H9 (cell line): ENCODE results near the gene HSDL2. TPM values are rescaled to one million over a fixed set of nuclear protein-coding genes. Genes with fewer than 3 reads are reported as not detected.

Experiments
- DNase-seq: peaks from one replicate; pipeline ENCODE4 v3.0.0-alpha.2; 2017
- H2AFZ ChIP-seq: one replicate; pipeline ENCODE4 v1.6.1; 2013; ENCODE audit warnings: mild to moderate bottlenecking, low read length, control low read depth, moderate library complexity
- H2AK5ac ChIP-seq: 2 replicates; pipeline ENCODE4 v1.6.1; 2013; ENCODE audit warnings: low read length, control low read depth, mixed read lengths; ENCODE audit not compliant: insufficient read length
- H2BK120ac ChIP-seq: one replicate; pipeline ENCODE4 v1.6.1; 2013; ENCODE audit warnings: low read depth, mild to moderate bottlenecking, low read length, control low read depth, inconsistent platforms; ENCODE audit not compliant: poor library complexity, severe bottlenecking
- H2BK12ac ChIP-seq: 2 replicates; pipeline ENCODE4 v1.6.1; 2013; ENCODE audit warnings: low read length, control low read depth, mixed read lengths, low read depth; ENCODE audit not compliant: insufficient read length
- H2BK15ac ChIP-seq: 2 replicates; pipeline ENCODE4 v1.6.1; 2013; ENCODE audit warnings: low read depth, low read length, control low read depth
- H2BK20ac ChIP-seq: one replicate; pipeline ENCODE4 v1.6.1; 2013; ENCODE audit warnings: low read depth, mild to moderate bottlenecking, low read length, control low read depth, inconsistent platforms; ENCODE audit not compliant: poor library complexity, severe bottlenecking
- H2BK5ac ChIP-seq: 2 replicates; pipeline ENCODE4 v1.6.1; 2013; ENCODE audit warnings: low read length, control low read depth, mixed read lengths; ENCODE audit not compliant: insufficient read length
- H3K14ac ChIP-seq: 2 replicates; pipeline ENCODE4 v1.6.1; 2013; ENCODE audit warnings: low read length, control low read depth; ENCODE audit not compliant: insufficient read depth
- H3K18ac ChIP-seq: 2 replicates; pipeline ENCODE4 v1.6.1; 2013; ENCODE audit warnings: low read depth, mild to moderate bottlenecking, mixed read lengths, low read length, control low read depth; ENCODE audit not compliant: insufficient read length
- H3K23ac ChIP-seq: 2 replicates; pipeline ENCODE4 v1.6.1; 2013; ENCODE audit warnings: low read length, control low read depth, mixed read lengths, low read depth; ENCODE audit not compliant: insufficient read length
- H3K23me2 ChIP-seq: 2 replicates; pipeline ENCODE4 v1.6.1; 2013; ENCODE audit warnings: low read depth, mild to moderate bottlenecking, mixed read lengths, low read length, control low read depth; ENCODE audit not compliant: insufficient read length, poor library complexity, severe bottlenecking
- H3K27ac ChIP-seq: 2 replicates; pipeline ENCODE4 v1.5.1; 2013; ENCODE audit warnings: low read length, control low read depth, mixed read lengths, low read depth; ENCODE audit not compliant: insufficient read length
- H3K27me3 ChIP-seq: 2 replicates; pipeline ENCODE4 v1.6.1; 2013; ENCODE audit warnings: low read length, control low read depth, inconsistent platforms; ENCODE audit not compliant: insufficient read depth
- H3K4ac ChIP-seq: 2 replicates; pipeline ENCODE4 v1.6.1; 2013; ENCODE audit warnings: low read depth, mild to moderate bottlenecking, control low read depth, inconsistent platforms, low read length, moderate library complexity
- H3K4me1 ChIP-seq: 2 replicates; pipeline ENCODE4 v1.6.1; 2013; ENCODE audit warnings: low read length, control low read depth, inconsistent platforms; ENCODE audit not compliant: insufficient read depth
- H3K4me2 ChIP-seq: 2 replicates; pipeline ENCODE4 v1.6.1; 2013; ENCODE audit warnings: low read length, control low read depth, mixed read lengths; ENCODE audit not compliant: insufficient read length, insufficient read depth
- H3K56ac ChIP-seq: 2 replicates; pipeline ENCODE4 v1.6.1; 2013; ENCODE audit warnings: low read depth, mild to moderate bottlenecking, mixed read lengths, low read length, control low read depth; ENCODE audit not compliant: insufficient read length
- H3K79me1 ChIP-seq: 2 replicates; pipeline ENCODE4 v1.6.1; 2013; ENCODE audit warnings: low read depth, mild to moderate bottlenecking, moderate library complexity, low read length, control low read depth, inconsistent platforms; ENCODE audit not compliant: insufficient read depth, poor library complexity, severe bottlenecking
- H3K79me2 ChIP-seq: 2 replicates; pipeline ENCODE4 v1.6.1; 2013; ENCODE audit warnings: low read length, control low read depth, inconsistent platforms; ENCODE audit not compliant: insufficient read depth
- H3K9ac ChIP-seq: 2 replicates; pipeline ENCODE4 v1.6.1; 2013; ENCODE audit warnings: low read length, control low read depth, mixed read lengths; ENCODE audit not compliant: insufficient read length; ENCODE audit errors: extremely low read depth
- H3K9me3 ChIP-seq: one replicate; pipeline ENCODE4 v1.6.1; 2013; ENCODE audit warnings: low read depth, low read length, inconsistent platforms; ENCODE audit not compliant: control insufficient read depth
- H3T11ph ChIP-seq: one replicate; pipeline ENCODE4 v1.6.1; 2013; ENCODE audit warnings: mild to moderate bottlenecking, low read length, control low read depth, inconsistent platforms
- H4K20me1 ChIP-seq: one replicate; pipeline ENCODE4 v1.6.1; 2013; ENCODE audit not compliant: control insufficient read depth, insufficient read length, insufficient read depth
- H4K5ac ChIP-seq: 2 replicates; pipeline ENCODE4 v1.6.1; 2013; ENCODE audit warnings: low read depth, mild to moderate bottlenecking, mixed read lengths, low read length, control low read depth; ENCODE audit not compliant: insufficient read length
- H4K8ac ChIP-seq: replicated peaks from 2 replicates; pipeline ENCODE4 v1.6.1; 2013; ENCODE audit warnings: low read length, control low read depth, mixed read lengths, low read depth; ENCODE audit not compliant: insufficient read length
- H4K91ac ChIP-seq: 2 replicates; pipeline ENCODE4 v1.6.1; 2013; ENCODE audit warnings: low read depth, mild to moderate bottlenecking, moderate library complexity, mixed read lengths, low read length, control low read depth; ENCODE audit not compliant: insufficient read length
- H3K27ac Mint-ChIP-seq, 3 experiments: 2 replicates in 2 of 3; 3 replicates in 1 of 3; pipeline ENCODE4 v1.8.0; 2020 to 2021; ENCODE audit warnings: mixed read lengths in 3 of 3, mild to moderate bottlenecking in 1 of 3, moderate library complexity in 1 of 3
- H3K27me3 Mint-ChIP-seq: 2 replicates; pipeline ENCODE4 v1.8.0; 2021; ENCODE audit warnings: low read depth, mild to moderate bottlenecking, moderate library complexity, mixed read lengths
- H3K36me3 Mint-ChIP-seq, 3 experiments: 2 replicates in 2 of 3; 3 replicates in 1 of 3; pipeline ENCODE4 v1.8.0; 2020 to 2021; ENCODE audit warnings: low read depth in 3 of 3, mixed read lengths in 3 of 3; ENCODE audit not compliant: insufficient read depth in 1 of 3
- H3K4me1 Mint-ChIP-seq, 2 experiments: 2 replicates each; pipeline ENCODE4 v1.8.0; 2020; ENCODE audit warnings: mixed read lengths in 2 of 2
- H3K4me3 Mint-ChIP-seq, 2 experiments: 2 replicates in 1 of 2; 3 replicates in 1 of 2; pipeline ENCODE4 v1.8.0; 2020 to 2021; ENCODE audit warnings: mild to moderate bottlenecking in 2 of 2, mixed read lengths in 2 of 2, moderate library complexity in 1 of 2
- H3K9me3 Mint-ChIP-seq, 2 experiments: 2 replicates in 1 of 2; 3 replicates in 1 of 2; pipeline ENCODE4 v1.8.0; 2020; ENCODE audit warnings: mild to moderate bottlenecking in 2 of 2, mixed read lengths in 2 of 2, moderate library complexity in 1 of 2
- WGBS: extraction: QIAGEN DNeasy Blood & Tissue Kit; methylation state at CpG from one replicate; pipeline ENCODE4 v1.1.7; 2013; ENCODE audit warnings: missing lambda C conversion rate, low lambda C conversion rate, mixed read lengths; ENCODE audit not compliant: insufficient read length; ENCODE audit errors: extremely low coverage; 5-methylcytosine and 5-hydroxymethylcytosine counted together
- total RNA-seq: library from RNA; stranded (reverse); gene quantifications from 2 replicates; pipeline ENCODE4 v1.2.1, GENCODE V29; 2021
- TF ChIP-seq, protein P1 (sequence below): fragments of 200-600 bp; sonication (generic); conservative IDR thresholded peaks from 3 replicates; pipeline ENCODE4 v1.8.0; 2021; ENCODE audit warnings: antibody characterized with exemption, mild to moderate bottlenecking

The HSDL2 gene
- total RNA-seq, 1 experiment from 2014 or later, result 16.6 TPM

DNA sequence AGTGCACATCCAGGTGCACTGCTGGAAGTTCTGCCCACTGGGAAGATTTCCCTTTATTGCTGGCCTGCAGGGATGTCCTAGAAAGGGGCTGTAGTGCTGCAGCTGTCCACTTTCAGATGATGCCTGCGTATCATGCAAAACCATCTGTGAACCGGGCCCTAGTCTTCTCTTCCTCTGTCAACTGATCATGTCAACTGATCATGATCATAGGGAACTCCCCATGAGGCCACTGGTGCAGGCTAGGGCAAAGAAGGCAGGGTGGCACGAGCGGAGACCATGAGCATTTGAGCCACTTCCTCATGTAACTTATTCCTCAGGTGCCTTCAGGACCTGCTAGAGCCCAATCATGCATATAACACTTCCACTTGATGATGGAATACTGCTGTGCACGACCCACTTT lies 4.5 kb upstream of the HSDL2 start:
- DNase-seq, result no peak
- no peak overlapping the region for H2BK12ac ChIP-seq
- H3K9me3 Mint-ChIP-seq, result peaks cover 0 to 5% of the 10 kb centered on the region in 2 experiments; a peak in 2 of 5 replicates

More for the DNA sequence above, 4.5 kb upstream of the HSDL2 start:
- H2BK15ac ChIP-seq, result no peak overlapping the region
- no peak overlapping the region for H2BK20ac ChIP-seq
- H4K5ac ChIP-seq, result no peak overlapping the region
- H4K91ac ChIP-seq, result no peak overlapping the region
- no peak overlapping the region for H3K9ac ChIP-seq
- no peak overlapping the region for H3K27ac ChIP-seq
- no peak overlapping the region for H4K8ac ChIP-seq
- no peak overlapping the region for H3K56ac ChIP-seq
- H4K20me1 ChIP-seq, result no peaks in the 10 kb centered on the region
- no peaks in the 10 kb centered on the region for H3K79me2 ChIP-seq
- no peak overlapping the region for H2AK5ac ChIP-seq
- no peak overlapping the region for H3K4me2 ChIP-seq
- H3K9me3 ChIP-seq, result no peaks in the 10 kb centered on the region
- no peaks in the 10 kb centered on the region for H3K27me3 ChIP-seq
- H2AFZ ChIP-seq, result no peak overlapping the region
- no peak overlapping the region for H3K23ac ChIP-seq
- no peak overlapping the region for H3K4me3 Mint-ChIP-seq
- no peak overlapping the region for H3K4ac ChIP-seq
- no peak overlapping the region for H3K27ac Mint-ChIP-seq
- WGBS, result no CpG with 5 or more reads among the region's 5 CpGs
- H2BK120ac ChIP-seq, result no peak overlapping the region
- no peak overlapping the region for H3K14ac ChIP-seq
- peaks cover 0 to 8% (median 4%) of the 10 kb centered on the region in 3 experiments; a peak in 4 of 7 replicates for H3K36me3 Mint-ChIP-seq
- H3K79me1 ChIP-seq, result no peaks in the 10 kb centered on the region
- H3K4me1 Mint-ChIP-seq, result peaks cover 17 to 19% of the 10 kb centered on the region in 2 experiments
- no peaks in the 10 kb centered on the region; the same call in 1 of the 2 replicates for H3K4me1 ChIP-seq
- no peak overlapping the region for H3K18ac ChIP-seq
- H3T11ph ChIP-seq, result no peak overlapping the region
- no peaks in the 10 kb centered on the region for H3K27me3 Mint-ChIP-seq
- peaks cover 9% of the 10 kb centered on the region for H3K23me2 ChIP-seq
- no peak overlapping the region for H2BK5ac ChIP-seq
- TF ChIP-seq, protein P1, sequence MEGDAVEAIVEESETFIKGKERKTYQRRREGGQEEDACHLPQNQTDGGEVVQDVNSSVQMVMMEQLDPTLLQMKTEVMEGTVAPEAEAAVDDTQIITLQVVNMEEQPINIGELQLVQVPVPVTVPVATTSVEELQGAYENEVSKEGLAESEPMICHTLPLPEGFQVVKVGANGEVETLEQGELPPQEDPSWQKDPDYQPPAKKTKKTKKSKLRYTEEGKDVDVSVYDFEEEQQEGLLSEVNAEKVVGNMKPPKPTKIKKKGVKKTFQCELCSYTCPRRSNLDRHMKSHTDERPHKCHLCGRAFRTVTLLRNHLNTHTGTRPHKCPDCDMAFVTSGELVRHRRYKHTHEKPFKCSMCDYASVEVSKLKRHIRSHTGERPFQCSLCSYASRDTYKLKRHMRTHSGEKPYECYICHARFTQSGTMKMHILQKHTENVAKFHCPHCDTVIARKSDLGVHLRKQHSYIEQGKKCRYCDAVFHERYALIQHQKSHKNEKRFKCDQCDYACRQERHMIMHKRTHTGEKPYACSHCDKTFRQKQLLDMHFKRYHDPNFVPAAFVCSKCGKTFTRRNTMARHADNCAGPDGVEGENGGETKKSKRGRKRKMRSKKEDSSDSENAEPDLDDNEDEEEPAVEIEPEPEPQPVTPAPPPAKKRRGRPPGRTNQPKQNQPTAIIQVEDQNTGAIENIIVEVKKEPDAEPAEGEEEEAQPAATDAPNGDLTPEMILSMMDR, result no peak
